NCI-H1105 (cell line): ENCODE measurements around the gene OTUB1.

ENCODE experiments used
- DNase-seq: peaks from one replicate; lab custom pipeline; 2025; lab: John Stamatoyannopoulos, UW

The OTUB1 gene

DNA sequence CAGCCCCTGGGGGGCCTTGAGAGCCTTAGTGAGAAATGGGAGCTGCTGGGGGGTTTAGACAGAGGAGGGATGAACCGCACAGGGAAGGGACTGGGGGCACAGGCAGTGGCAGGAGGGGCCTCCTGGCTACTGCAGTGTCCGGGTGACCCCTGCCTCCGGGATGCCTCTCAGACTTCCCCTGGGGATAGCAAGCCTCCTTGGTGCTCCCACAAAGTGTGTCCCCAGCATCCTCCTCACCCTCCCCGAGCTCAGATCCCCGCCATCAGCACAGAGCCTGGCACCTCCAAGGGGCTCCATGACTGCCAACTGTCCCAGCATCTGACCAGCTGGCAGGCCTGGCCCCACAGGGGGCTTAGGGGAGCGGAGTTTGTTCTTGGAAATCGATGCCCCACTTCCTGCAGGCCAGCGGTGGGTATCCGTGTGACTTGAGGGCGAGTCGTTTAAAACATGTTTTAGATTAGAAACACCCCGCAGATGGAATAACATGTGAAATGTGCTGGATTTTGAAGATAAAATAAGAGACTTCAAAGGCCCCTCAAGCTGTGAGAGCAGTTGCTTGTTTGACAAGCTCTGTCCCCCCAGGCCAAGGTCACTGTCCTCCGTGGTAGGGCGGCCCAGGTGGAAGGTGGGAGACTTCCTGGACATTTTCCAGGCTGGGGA is 36.0 kb downstream of the OTUB1 start:
- no peak for DNase-seq

DNA sequence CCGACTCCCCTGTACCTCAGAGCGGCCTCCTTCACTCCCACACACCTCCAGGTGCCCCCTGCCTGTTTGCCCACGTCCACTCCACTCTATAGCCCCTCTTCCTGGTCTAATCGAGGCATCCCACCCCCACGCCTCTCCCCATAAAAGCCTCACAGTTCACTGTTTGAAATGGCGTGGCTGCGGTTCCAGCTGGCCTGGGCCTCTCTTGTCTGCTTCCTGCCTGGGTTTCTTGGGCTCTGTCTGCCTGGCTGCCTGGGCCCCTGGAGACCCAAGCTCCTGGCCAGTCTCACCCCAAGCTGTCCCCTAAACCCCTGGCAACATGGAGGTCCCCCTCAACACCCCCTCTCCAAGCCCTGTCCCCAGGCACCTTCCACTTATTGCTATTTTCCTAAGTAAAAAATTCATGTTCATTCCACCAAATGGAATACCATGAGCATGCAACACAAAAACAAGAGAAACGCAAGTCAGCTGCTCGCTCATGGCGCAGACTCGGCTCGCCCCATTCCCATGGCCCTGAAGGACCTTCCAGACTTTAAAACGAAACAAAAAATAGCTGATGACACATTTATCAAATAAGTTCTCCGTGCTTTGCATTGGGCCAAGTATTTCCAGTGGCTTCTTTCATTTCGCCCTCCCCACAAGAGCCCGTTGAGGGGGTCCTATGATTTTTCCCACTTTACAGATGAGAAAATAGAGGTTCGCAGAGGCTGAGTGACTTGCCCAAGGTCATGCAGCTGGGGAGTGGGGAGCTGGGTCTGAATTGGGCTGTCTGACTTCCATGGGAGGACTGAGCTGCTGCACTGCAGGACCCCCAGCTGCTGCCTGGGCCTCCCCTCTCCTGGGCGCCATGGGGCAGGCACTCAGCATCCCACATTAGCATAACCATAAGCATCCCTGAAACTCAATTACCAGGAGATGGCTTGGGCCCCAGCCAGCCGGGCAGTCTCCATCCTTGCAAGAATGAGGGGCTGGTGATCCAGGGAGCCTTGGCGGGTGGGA is 37.8 kb downstream of the OTUB1 start:
- no peak for DNase-seq

DNA sequence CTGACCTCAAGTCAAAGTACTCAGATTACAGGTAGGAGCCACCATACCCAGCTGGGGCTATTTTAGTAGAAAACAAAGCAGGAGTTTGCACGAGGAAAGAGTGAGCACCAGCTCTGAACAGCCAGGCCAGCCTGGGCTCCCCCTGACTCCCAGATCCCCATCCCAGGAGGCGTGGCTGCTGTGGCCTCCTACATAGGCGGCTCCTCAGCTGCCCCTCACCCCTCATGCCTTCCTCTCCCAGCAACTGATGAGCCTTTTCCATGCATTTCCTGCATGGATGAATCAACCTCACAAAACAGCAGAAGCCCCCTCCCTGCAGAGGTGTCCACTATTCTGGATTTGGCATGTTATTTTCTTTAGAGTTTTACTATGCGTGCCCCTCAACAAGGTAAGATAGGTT is 39.0 kb downstream of the OTUB1 start:
- DNase-seq, result no peak

DNA sequence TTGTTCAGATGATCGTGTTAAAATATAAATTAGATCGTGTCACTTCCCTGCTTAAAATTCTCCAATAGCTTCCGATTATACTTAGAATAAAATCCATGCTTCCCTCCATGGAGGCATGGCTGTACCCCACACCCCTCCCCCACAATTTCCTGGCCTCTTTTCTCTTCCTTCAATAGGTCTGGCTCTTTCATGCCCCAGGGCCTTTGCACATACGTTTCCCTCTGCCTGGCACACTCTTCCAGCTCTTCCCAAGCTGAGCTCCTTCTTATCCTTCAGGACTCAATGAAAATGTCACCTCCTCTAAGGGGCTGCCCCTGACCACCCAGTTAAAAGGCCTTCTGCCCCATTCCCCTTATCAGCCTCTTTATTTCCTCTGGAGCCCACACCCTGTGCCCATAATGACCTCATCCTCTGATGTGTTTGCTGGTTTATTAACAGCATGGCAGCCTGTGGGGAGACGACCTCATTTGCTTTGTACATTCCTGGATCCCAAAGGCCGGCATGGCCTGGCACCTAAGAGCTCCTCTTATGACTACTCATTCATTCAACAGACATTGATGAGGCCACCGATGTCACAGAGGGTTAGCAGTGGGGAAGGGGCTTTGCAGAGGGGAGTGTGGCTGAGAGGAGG is 40.5 kb downstream of the OTUB1 start:
- no peak for DNase-seq

DNA sequence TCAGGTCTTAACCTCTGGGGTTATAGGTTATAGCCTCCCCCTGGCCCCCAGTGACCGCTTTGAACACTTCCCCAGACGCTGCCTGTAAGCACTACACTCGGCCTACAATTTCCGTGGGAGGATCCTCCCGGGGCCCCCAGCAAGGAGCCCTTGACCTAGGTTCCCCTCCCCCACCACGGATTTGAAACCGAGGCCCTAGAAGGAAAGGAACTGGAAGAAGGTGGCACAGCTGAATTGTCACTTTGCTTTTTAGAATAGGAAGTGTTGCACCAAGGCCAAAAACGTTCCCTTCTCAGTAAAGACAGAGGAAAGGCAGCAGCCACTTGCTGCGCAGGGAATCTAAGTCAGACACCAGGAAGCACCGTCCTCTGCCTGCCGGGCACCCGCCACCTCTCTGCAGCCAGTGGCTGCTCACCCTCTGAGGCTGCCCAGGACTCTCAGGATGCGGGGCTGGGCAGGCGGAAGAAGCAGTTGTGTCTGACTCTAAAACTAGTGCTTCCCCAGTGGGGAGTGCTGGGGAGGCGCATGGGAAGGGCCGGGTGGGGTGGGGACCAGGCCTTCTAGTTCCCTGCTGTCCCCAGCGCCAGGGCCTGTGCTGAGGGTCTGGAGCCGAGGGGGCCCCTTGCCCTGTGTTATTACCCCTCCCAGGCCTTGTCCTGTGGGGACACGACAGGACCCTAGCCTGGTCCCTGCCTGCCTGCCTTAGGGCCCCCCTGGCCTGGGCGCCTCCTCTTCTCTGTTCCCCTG is 41.6 kb downstream of the OTUB1 start:
- DNase-seq, result no peak

GRCh38 chr11:64028398-64029115 is 42.3 kb downstream of the OTUB1 start:
- DNase-seq, result peak; percentile 71

DNA sequence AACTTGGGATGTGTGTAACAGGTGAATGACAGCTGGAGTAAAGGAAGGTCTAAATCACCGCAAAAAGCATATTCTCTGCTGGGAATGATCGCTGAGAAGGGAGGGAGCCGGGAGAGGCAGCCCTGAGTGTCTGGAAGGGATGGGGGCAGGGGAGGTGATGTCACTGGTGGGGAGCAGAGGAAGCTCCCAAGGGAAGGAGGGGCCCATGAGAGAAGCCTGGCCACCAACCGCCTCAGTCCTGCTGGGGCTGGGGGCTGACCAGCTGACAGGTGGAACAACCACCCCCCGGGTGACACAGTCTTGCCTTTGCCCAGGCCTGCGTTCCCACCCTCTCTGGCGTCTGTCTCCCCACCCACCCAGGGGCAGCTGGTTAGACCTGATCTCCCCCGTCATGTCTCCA is 43.5 kb downstream of the OTUB1 start:
- DNase-seq, result no peak

DNA sequence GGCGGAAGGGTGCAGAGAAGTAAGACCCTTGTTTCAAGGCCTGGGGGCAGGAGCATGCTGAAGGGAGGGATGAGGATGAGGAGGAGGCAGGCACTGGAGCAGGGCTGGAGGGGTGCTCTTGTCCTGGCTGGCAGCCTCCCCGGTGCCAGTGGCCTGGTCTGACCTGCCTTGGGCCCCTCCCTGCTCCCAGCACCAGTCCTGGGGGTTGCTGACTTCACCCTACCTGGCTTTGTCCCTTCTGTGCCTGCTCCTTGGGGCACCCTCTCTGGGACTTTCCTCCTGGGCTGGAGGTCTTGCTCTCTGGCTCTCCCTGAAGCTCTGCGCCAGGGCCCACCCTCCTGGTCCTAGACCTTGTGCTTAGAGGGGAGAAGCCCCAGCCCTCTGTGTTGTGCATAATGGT is 44.8 kb downstream of the OTUB1 start:
- no peak for DNase-seq

GRCh38 chr11:64032050-64032449 is 45.8 kb downstream of the OTUB1 start:
- no peak for DNase-seq

- no peak for DNase-seq
These were observed 48.2 kb downstream of the OTUB1 start for GRCh38 chr11:64034411-64034811.

DNA sequence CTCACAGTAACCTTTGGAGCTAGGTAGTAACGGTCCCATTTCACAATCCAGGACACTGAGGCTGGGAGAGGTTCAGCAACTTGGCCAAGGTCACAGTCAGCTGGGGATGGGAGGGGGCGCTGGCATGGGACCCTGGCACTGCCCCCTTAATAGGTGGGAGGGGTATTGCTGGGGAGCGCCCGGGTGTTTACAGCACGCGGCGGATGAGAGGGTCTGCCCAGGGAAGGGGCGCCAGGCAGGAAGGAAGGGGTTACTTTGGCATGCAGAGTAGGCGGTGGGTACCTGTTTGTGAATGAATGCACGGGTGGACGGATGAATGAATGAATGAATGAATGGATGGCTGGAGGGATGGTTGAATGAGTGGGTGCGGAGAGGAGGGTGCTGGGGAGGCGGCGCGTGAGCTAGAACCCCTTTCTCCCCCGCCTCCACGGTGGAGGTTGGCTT is 48.9 kb downstream of the OTUB1 start:
- DNase-seq, result no peak

- no peak for DNase-seq
These were observed 49.3 kb downstream of the OTUB1 start, which contains the start of gene FLRT1 for GRCh38 chr11:64035576-64035975. FLRT1 (plus strand) TSS chr11:64035931; CDS start chr11:64116268, 80,337 bp downstream.

- peak; percentile 37 for DNase-seq
These were observed 50.1 kb downstream of the OTUB1 start for GRCh38 chr11:64036087-64037026.

DNA sequence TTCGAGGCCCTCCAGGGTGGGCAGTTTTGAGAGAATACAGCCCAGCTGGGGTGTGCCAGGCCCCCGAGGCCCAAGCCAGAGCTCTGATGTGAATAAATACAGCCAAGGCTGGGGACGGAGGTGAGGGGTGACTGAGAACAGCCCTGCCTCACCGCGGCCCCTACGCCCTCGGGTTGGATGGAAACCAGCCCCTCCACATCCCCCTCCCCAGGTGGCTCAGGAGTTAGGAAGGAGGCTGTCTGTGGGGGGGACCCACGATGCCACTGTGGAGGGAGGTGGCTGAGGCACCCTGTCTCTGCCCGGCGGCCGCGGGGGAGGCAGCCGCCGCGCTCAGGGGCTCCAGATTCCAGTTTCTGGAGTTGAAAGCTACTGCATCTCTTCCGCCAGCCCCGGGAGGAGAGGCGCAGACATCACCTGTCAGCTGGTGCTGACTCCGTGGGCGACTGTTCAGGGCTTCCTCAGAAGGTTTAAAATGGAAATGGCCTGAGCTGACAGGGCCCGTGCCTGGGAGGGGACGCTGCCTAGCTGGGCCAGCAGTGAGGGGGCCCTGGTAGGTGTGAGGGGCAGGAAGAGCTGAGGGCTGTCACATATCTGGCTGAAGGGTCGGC is 50.9 kb downstream of the OTUB1 start:
- no peak for DNase-seq

- DNase-seq, result no peak
These were observed 52.3 kb downstream of the OTUB1 start for GRCh38 chr11:64038500-64038899.

GRCh38 chr11:64039012-64039665 is 52.9 kb downstream of the OTUB1 start:
- no peak for DNase-seq

DNA sequence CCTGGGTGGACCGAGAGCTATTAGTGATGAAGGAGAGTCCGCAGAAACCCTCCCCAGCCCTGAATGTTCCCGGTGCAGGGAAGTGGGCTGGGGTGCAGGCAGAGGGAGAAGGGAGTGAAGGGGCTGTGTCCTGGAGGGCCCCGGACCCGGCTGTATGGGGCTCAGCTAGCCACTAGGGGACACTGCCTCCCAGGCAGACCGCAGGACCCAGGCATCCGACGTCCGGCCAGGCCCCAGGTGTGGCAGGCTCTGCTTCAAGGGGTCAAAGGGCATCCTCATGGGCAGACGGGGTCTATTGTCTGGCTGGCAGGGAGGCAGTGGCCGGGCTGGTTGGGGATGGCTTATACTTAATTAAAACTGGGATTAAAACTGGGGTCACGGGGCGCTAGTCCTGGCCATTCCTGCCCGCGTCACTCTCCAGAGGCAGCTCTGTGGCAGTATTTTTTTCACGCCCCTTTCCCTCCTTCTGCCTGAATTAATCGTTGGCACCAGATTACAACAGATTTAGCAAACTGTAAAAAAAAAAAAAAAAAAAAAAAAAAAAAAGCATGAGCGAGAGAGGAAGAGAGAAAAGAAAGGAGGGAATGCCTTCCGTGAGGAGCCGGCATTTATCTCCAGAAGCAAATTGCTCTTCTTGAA is 54.6 kb downstream of the OTUB1 start:
- DNase-seq, result no peak

GRCh38 chr11:64041846-64042245 is 55.6 kb downstream of the OTUB1 start:
- DNase-seq, result no peak

DNA sequence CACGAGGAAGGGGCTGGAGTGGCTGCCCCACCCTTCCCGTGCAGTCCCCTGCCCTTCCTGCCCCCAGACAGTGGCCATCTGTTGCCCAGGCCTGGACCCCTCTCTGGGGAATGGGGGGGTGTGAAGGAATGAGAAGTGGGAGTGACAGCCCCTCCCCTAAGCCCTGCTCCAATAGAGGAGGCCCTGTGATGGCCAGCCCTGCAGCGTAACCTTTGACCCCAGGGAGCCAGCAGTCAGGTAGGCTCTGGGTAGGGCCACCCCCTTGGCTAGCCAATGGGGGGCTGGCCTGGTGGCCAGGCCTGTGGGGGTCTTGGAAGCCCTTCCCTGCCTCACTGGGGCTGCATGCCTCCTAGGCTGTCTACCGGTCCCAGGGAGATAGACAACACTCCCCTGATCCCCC is 56.1 kb downstream of the OTUB1 start:
- no peak for DNase-seq
